Measurements from ENCODE around the gene EMD.

Gene EMD

DNA sequence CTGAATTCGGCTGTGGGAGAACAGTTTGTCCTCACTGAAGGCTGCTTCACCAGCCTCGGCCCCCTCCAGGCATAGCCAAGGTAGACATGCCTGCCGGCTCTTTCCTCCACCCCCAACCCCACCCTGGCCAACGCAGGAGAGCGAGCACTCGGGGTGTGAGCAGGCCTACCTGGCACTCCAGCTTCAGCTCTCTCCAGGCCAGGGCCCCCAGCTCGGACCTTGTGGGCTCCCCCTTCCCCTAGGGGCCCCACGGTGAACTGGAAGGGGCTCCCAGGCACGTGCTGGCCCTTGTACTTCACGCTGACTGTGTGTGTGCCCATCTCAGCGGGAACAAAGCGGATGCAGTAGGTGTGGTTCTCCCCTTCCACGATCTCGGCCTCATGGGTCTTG lies 27.1 kb upstream of the EMD start:
- peaks cover 26% of the 10 kb centered on the region for H3K4me1 Mint-ChIP-seq
- no peak overlapping the region for H3K4me3 Mint-ChIP-seq
- no peaks in the 10 kb centered on the region for H3K36me3 Mint-ChIP-seq
- H3K27me3 Mint-ChIP-seq = no peaks in the 10 kb centered on the region
- no peaks in the 10 kb centered on the region for H3K9me3 Mint-ChIP-seq
- H3K27ac Mint-ChIP-seq = peak overlapping the region; percentile 23

DNA sequence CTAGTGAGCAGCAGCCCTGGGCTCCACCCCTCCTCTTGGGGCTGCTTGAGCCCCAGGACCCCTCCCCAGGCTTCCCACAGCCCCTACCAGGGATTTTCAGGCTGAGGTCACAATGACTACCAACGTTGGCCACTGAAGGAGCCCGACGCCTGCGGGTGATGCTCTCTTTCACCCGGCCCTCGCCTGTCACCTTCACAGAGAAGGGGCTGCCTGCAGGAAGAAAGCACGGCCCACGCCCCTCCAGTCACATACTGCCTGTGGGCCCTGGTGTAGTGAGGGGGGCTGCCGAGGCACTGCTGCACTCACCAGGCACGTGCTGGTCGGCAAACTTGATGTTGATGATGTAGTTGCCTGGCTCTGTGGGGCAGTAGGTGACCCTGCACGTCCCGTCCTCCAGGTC lies 26.6 kb upstream of the EMD start:
- no peak overlapping the region for H3K4me3 Mint-ChIP-seq
- H3K27ac Mint-ChIP-seq = no peak overlapping the region
- H3K4me1 Mint-ChIP-seq = peaks cover 22% of the 10 kb centered on the region
- no peaks in the 10 kb centered on the region for H3K36me3 Mint-ChIP-seq
- H3K27me3 Mint-ChIP-seq = no peaks in the 10 kb centered on the region
- H3K9me3 Mint-ChIP-seq = no peaks in the 10 kb centered on the region

DNA sequence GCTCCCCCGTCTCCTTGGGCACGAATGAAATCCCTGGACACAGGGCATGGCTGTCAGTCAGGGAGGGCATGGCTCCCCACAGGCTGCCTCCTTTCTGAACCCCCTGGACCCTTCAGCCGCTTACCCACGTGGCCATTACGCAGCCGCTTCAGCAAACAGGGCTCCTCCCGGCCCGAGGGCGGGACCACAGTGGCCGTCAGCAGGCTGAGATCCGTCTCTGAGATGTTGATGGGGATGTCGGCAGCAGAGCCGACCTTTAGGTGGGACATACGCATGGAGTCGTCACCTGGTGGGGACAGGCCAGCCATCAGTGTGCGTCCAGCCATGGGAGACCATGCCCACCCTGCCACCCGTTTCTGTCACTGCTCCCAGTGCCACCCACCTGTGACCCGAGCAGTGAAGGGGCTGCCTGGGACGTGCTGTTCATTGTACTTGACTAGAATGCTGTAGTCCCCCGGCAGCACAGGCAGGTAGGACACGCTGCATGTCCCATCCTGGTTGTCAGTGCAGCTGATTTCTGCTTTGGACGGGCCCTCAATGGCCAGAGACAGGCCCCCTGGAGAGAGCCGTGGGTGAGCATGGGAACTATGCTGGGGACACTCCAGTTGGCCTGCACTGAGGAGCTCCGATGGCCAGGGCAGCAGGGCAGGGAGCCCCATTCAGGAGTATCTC lies 25.8 kb upstream of the EMD start:
- H3K9me3 Mint-ChIP-seq = no peaks in the 10 kb centered on the region
- H3K36me3 Mint-ChIP-seq = no peaks in the 10 kb centered on the region
- no peak overlapping the region for H3K27ac Mint-ChIP-seq
- H3K4me1 Mint-ChIP-seq = peaks cover 18% of the 10 kb centered on the region
- H3K4me3 Mint-ChIP-seq = no peak overlapping the region
- H3K27me3 Mint-ChIP-seq = no peaks in the 10 kb centered on the region

DNA sequence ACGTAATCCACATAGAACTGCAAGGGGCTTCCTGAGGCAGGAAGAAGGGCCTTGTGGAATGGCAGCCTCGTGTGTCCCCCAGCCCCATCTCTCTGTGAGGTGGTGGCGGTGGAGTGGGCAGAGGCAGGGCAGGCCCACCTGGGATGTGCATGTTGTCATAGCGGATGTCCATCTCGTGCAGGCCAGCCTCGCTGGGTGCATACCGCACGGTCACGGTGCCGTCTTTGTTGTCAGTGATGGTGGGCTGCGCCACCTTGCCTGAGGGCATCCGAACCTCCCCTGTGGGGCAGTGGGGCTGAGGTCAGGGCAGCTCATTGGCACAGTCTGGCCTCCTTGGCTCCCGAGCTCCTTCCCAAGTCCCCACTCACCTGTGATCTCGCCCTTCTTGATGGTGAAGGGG lies 25.1 kb upstream of the EMD start:
- Mint-ChIP-seq H3K4me1 (peaks cover 15% of the 10 kb centered on the region), H3K27me3 (no peaks in the 10 kb centered on the region), H3K9me3 (no peaks in the 10 kb centered on the region), H3K36me3 (no peaks in the 10 kb centered on the region), H3K27ac (no peak overlapping the region), H3K4me3 (no peak overlapping the region)

DNA sequence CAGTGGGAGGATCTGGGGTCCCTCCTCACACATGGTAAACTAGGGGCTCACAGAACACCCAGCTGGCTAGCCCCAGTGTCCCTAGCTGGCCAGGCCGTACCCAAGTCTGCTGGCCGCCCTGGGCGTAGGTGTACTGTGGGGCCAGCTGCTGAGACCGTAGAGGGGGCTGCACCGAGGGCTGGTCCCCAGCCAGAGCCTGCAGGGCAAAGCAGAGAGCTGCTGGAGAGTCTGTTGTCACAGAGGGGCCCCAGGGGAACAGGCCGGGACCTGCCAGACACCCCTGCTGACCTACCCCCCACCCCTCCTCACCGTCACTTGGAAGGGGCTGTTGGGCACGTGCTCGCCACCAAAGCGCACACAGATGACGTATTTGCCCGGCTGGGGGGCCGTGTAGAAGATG lies 24.6 kb upstream of the EMD start:
- H3K4me3 Mint-ChIP-seq = no peak overlapping the region
- H3K27me3 Mint-ChIP-seq = no peaks in the 10 kb centered on the region
- H3K9me3 Mint-ChIP-seq = no peaks in the 10 kb centered on the region
- no peak overlapping the region for H3K27ac Mint-ChIP-seq
- H3K36me3 Mint-ChIP-seq = no peaks in the 10 kb centered on the region
- peaks cover 15% of the 10 kb centered on the region for H3K4me1 Mint-ChIP-seq

DNA sequence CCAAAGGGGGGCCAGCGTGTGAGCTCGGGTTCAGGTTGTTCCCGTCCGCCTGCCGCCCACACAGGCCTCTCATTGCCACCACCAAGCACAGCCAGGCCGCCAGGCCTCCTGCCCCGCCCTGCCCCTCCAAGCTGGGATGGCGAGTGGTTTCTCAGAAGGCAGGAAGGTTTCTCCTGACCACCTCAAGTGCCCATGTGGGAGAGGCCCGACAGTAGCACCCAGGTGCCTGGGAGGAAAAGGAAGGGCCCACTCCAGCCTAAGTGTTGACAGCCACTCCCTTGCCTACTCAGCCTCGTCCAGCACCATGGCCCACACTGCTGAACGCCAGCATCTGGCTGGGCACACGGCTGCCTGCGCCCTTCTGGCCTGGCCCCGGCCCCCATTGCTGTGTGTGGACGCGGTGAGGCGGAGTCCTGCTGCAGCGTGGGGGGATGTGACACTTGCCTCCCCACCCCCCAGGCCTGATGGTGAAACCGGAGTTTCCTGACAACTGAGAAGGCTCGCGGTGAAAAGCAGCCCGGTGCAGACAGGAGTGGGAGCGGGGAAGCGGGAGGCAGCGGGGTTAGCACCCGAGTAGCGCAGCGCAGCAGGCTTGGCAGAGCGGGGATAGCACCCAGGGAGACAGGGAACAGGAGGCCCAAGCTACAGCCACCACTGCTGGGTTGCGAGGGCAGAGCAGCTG lies 23.9 kb upstream of the EMD start:
- no peaks in the 10 kb centered on the region for H3K9me3 Mint-ChIP-seq
- H3K27me3 Mint-ChIP-seq = no peaks in the 10 kb centered on the region
- H3K27ac Mint-ChIP-seq = no peak overlapping the region
- peaks cover 12% of the 10 kb centered on the region for H3K4me1 Mint-ChIP-seq
- H3K36me3 Mint-ChIP-seq = no peaks in the 10 kb centered on the region
- H3K4me3 Mint-ChIP-seq = no peak overlapping the region

DNA sequence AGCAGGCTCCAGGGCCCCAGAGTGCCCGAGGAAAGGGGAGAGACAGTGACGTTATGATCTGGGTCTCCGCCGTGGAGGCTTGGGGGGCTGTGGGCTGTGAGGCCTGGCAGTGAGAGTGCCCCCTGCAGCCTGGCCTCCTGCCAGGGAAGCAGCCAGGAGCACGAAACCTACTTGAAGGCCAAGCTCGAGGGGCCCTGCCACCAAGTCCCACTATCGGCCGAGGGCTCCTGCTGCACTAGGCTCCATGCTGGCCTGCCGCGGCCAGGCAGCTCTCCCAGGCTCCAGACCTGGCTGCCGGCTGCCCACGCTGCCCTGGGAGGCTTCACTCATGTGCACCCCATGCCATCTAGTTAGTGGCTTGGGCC lies 23.3 kb upstream of the EMD start:
- H3K36me3 Mint-ChIP-seq = no peaks in the 10 kb centered on the region
- H3K27ac Mint-ChIP-seq = no peak overlapping the region
- no peaks in the 10 kb centered on the region for H3K9me3 Mint-ChIP-seq
- no peaks in the 10 kb centered on the region for H3K27me3 Mint-ChIP-seq
- no peak overlapping the region for H3K4me3 Mint-ChIP-seq
- peaks cover 12% of the 10 kb centered on the region for H3K4me1 Mint-ChIP-seq

DNA sequence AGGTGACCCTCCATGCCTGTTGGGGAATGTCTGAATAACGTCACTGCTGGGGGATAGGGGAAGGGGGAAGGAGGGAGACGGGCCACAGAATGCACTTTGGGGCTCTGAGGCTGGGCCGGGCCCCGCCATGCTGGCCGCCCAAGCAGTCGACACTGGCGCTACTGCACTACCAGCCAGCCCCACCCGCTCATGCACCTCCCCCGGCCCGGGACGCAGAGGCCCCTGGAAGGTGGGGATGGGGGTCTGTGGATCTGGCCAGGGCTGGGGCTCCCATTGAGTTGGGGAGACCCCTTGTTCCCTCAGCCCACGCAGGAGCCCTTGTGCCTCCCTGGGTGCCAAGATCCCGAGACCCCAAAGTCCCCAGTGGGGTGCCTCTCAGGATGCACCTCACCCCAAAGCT lies 22.5 kb upstream of the EMD start:
- Mint-ChIP-seq H3K4me1 (peaks cover 9% of the 10 kb centered on the region), H3K4me3 (no peak overlapping the region), H3K9me3 (no peaks in the 10 kb centered on the region), H3K36me3 (no peaks in the 10 kb centered on the region), H3K27me3 (no peaks in the 10 kb centered on the region), H3K27ac (no peak overlapping the region)

DNA sequence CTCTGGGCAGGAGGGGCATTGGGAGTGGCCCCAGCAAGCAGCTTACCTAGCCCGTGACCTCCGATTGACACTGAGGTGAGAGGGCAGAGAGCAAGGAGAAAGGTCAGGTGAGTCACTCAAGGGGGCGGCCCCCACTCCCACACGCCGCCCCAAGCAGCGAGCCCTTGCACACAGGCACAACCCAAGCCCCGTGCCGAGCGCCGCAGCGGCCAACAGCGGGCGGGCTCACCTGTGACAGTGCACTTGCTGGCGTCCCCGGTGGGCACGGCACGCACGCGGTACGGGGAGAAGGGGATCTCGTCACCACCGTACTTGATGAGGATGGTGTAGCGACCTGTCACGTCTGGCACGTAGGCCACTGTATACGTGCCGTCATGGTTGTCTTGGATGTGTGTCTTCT lies 21.9 kb upstream of the EMD start:
- H3K4me3 Mint-ChIP-seq = no peak overlapping the region
- no peaks in the 10 kb centered on the region for H3K36me3 Mint-ChIP-seq
- H3K27me3 Mint-ChIP-seq = no peaks in the 10 kb centered on the region
- H3K4me1 Mint-ChIP-seq = peaks cover 6% of the 10 kb centered on the region
- H3K27ac Mint-ChIP-seq = peak overlapping the region; percentile 35
- H3K9me3 Mint-ChIP-seq = no peaks in the 10 kb centered on the region

DNA sequence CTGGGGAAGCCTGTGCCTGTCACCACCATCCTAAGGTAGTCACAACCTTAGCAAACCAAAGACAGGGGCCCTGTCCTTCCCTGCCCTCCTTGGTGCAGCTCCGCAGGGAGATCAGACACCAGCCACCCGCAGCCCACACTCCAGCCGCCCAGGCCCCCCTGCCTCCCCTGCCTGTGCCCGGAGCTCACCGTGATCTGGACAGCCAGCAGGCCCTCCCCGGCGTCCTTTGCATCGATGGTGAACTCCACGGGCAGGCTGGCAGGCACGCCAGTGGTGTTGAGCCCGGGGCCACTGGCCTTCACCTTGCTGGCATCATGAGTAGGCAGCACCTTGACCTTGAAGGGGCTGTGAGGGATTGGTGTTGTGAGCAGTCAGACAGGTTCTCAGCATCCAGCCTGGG lies 21.1 kb upstream of the EMD start:
- H3K27me3 Mint-ChIP-seq = no peaks in the 10 kb centered on the region
- peaks cover 6% of the 10 kb centered on the region for H3K4me1 Mint-ChIP-seq
- no peak overlapping the region for H3K4me3 Mint-ChIP-seq
- no peaks in the 10 kb centered on the region for H3K9me3 Mint-ChIP-seq
- peak overlapping the region; percentile 35 for H3K27ac Mint-ChIP-seq
- H3K36me3 Mint-ChIP-seq = no peaks in the 10 kb centered on the region

DNA sequence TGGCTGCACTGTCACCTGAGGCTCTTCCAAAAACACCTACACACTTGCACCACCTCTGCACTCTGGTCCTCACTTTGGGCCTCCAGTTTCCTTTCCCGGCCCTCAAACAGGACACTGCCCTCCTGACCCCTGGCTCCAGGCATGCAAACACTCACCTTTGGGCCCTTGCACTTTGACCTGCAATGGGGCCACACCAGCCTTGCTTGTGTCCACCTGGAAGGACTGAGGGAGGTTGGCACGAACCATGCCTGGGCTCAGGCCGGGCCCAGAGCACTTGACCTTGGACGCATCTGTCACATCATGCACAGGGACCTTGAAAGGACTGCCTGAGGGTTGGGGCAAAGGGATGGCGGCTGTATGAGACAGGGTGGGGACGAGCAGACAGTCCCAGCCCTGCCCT lies 20.3 kb upstream of the EMD start:
- Mint-ChIP-seq H3K4me3 (no peak overlapping the region), H3K27me3 (no peaks in the 10 kb centered on the region), H3K27ac (no peak overlapping the region), H3K36me3 (no peaks in the 10 kb centered on the region), H3K4me1 (peaks cover 6% of the 10 kb centered on the region), H3K9me3 (no peaks in the 10 kb centered on the region)

DNA sequence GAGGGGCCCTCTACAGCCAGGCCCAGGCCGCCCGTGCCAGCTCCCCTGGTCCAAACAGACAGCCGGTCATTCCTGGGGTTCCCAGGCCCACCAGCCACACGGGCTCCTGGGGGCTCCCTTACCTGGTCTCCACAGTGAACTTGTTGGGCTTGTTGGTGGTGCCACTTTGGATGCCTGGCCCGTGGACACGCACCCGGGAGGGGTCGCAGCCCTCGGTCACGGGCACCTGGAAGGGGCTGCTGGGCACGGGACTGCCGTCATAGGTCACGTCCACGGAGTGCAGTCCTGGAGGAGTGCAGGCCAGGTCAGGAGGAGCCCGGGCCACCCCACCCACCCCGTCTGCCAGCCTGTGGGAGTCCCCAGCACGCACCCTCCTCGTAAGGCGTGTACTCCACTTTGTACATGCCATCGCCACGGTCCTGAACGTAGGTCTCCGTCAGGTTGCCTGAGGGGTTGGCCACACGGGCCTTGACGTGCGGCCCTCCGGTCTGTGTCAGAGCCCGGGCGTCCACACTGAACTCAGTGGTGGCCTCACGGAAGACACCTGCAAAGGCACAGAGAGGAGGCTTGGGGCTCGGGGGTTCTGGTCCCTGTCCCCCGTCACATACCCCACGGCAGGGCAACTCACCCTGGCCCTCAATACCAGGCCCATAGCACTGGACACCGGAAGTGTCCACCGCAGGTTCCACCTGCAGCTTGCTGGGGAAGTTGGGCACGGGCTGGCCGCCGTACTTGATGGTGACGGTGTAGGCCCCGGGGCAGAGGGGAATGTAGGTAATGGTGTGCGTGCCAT lies 19.5 kb upstream of the EMD start:
- Mint-ChIP-seq H3K9me3 (no peaks in the 10 kb centered on the region), H3K27me3 (no peaks in the 10 kb centered on the region), H3K27ac (no peak overlapping the region), H3K4me3 (no peak overlapping the region), H3K4me1 (peaks cover 4% of the 10 kb centered on the region), H3K36me3 (no peaks in the 10 kb centered on the region)

DNA sequence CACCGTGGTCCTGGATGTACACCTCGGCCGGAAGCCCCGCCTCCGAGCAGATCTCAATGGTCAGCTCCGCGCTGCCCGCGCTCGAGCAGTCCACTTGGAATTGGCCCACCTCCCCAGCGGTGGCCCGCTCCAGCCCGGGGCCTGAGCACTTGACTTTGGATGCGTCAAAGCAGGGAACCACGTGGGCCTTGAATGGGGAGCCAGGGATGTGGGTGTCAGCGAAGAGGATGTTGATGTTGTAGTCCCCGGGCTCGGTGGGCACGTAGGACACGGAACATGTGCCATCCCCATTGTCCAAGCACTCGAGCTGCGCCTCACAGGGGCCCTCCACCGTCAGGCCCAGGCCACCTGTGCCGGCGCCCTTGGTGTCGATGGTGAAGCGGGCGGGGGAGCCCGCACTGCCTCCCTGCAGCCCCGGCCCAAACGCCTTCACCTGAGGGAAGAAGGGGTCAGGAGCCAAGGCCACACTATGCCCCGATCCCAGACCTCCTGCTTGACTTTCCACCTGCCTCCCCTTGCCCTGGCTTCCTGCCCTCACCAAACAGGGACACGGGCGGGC lies 18.9 kb upstream of the EMD start:
- Mint-ChIP-seq H3K9me3 (no peaks in the 10 kb centered on the region), H3K27me3 (no peaks in the 10 kb centered on the region), H3K27ac (no peak overlapping the region), H3K36me3 (no peaks in the 10 kb centered on the region), H3K4me1 (peaks cover 4% of the 10 kb centered on the region), H3K4me3 (no peak overlapping the region)

DNA sequence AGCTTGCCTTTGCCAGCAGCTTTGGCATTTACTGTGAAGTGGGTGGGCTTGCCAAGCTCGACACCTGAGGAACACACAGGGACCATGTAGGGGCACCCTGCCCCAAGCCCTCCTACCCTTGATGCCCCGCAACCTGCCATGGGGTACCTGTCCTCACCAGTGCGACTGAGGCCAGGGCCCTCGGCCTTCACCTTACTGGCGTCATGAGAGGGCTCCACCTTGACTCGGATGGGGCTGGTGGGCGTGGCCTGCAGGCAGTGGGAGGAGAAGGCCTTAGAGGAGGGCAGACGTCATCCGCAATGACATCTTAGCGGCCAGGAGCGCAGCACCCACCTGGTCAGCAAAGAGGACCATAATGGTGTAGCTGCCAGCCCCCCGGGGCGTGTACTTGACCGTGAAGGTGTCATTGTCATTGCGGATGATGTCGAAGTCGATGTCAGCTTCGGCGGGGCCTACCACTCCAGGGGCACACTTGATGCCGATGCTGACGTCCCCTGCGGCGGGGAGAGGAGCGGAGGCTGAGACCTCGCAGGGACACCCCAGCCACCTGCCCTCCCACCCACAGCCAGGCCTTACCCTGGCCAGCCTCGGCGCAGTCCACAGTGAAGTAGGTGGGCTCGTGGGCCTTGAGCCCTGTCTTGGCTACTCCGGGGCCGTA lies 16.9 kb upstream of the EMD start:
- H3K36me3 Mint-ChIP-seq = no peaks in the 10 kb centered on the region
- no peak overlapping the region for H3K4me3 Mint-ChIP-seq
- no peaks in the 10 kb centered on the region for H3K4me1 Mint-ChIP-seq
- peak overlapping the region; percentile 46 for H3K27ac Mint-ChIP-seq
- H3K27me3 Mint-ChIP-seq = no peaks in the 10 kb centered on the region
- no peaks in the 10 kb centered on the region for H3K9me3 Mint-ChIP-seq

DNA sequence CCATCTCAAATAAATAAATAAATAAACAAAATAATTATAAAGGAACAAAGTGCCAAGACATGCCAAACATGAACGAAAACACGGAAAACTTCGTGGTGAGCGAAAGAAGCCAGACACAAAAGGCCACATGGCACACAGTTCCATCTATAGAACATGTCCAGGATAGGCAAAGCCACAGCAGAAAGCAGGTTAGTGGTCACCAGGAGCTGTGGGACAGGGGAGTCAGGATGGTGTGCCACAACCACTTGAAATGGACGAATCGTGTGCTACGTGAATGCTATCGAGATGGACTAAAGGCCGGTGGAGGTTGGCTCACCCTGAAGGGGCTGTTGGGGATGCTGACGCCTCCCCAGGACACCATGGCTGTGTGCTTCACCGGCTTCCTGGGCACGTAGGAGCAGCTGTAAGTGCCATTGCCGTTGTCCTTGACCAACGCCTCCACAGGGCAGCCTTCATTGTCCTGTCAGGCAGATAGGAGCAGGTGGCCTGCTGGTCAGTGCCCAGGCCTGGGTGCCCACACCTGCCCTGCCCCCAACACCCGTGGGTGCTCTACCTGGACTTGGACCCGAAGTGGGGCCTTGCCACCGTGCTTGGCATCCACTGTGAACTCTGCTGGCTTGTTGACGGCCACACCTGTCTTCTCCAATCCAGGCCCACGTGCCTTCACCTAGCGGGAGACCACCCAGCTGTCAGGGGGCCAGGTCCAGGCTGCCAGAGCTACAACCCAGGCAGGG lies 15.2 kb upstream of the EMD start:
- no peaks in the 10 kb centered on the region for H3K36me3 Mint-ChIP-seq
- H3K4me3 Mint-ChIP-seq = no peak overlapping the region
- no peak overlapping the region for H3K27ac Mint-ChIP-seq

More for the DNA sequence above, 15.2 kb upstream of the EMD start:
- H3K27me3 Mint-ChIP-seq = no peaks in the 10 kb centered on the region
- H3K4me1 Mint-ChIP-seq = no peaks in the 10 kb centered on the region
- no peaks in the 10 kb centered on the region for H3K9me3 Mint-ChIP-seq
